ENCODE data around the gene MICOS13.
A peak's percentile ranks its signal among the peaks of the same experiment; 100 is the strongest.

DNA sequence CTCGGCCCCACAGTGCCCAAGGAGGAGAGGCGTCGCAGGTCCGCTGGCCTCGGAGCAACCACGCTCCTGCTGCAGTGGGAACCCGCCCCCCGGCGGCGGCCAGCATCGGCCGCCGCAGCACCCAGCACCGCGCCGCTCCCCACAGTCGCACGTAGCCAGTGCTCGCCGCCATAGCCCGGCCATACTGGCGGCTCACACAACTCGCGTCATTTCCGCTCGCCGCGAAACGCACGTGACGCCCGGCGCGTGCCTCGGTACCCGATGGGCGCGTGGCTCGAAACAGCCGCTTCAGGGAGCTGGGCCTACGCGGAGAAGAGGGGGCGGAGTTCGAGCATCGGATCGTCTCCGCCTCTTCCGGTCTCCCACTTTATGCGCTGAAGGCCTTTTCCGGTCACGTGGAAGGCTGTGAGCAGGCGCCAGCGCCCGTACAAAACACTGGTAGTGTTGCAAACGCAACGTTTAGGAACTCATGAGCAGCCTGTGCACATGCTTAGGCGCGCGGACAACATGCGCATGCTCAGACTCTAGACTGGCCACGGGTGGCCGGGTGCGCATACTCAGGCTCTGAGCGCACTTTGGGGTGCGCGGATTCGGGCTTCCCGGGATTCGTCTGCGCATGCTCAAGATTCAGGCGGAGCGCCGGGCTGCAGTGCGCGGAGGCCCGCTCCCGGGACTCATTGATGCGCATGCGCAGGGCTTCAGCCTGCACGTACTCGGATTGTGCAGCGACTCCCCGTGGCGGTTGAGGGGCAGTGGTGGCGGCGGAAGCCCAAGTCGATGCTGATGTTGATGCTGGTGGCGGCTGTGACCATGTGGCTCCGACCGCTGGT is 39.9 kb upstream of the MICOS13 start, which contains the start of the genes CATSPERD and LONP1:
- peak; percentile 96 for TF ChIP-seq YY1 (IDR thresholded peaks at IDR 0.05; ENCODE audit: low read depth)
- TF ChIP-seq TCF12 (IDR thresholded peaks at IDR 0.05): peak; percentile 38; the same call in 1 of the 2 replicates
- TF ChIP-seq POLR2AphosphoS5 (IDR thresholded peaks at IDR 0.05; ENCODE audit: low read depth, low read length): peak; percentile 87
- TF ChIP-seq GABPA (IDR thresholded peaks at IDR 0.05; ENCODE audit: low read depth): peak; percentile 88
- TF ChIP-seq, protein P1, sequence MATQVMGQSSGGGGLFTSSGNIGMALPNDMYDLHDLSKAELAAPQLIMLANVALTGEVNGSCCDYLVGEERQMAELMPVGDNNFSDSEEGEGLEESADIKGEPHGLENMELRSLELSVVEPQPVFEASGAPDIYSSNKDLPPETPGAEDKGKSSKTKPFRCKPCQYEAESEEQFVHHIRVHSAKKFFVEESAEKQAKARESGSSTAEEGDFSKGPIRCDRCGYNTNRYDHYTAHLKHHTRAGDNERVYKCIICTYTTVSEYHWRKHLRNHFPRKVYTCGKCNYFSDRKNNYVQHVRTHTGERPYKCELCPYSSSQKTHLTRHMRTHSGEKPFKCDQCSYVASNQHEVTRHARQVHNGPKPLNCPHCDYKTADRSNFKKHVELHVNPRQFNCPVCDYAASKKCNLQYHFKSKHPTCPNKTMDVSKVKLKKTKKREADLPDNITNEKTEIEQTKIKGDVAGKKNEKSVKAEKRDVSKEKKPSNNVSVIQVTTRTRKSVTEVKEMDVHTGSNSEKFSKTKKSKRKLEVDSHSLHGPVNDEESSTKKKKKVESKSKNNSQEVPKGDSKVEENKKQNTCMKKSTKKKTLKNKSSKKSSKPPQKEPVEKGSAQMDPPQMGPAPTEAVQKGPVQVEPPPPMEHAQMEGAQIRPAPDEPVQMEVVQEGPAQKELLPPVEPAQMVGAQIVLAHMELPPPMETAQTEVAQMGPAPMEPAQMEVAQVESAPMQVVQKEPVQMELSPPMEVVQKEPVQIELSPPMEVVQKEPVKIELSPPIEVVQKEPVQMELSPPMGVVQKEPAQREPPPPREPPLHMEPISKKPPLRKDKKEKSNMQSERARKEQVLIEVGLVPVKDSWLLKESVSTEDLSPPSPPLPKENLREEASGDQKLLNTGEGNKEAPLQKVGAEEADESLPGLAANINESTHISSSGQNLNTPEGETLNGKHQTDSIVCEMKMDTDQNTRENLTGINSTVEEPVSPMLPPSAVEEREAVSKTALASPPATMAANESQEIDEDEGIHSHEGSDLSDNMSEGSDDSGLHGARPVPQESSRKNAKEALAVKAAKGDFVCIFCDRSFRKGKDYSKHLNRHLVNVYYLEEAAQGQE (IDR thresholded peaks at IDR 0.05; ENCODE audit: low read depth, low read length): peak; percentile 25; the same call in 1 of the 2 replicates

Data from SK-N-SH (cell line).